ENCODE measurements around the gene MARCO.

DNA sequence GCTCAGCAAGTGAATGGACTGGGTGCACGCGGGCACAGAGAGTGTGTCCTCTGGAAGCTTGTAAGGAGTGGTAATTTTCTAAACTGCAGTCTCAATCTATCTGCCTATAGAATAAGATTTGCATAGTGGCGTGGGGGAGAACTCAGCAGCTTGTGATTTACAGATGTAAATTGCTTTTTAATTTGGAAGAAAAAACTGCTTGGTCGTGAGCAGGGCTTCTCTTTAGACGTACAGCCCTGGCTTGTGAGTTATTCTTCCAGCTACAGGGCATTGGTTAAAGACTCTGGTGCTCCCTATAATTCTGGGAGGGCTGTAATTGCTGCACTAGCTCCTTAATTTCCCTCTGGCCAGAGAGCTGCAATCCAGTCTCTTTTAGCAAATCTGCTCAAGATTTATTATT lies 84.9 kb downstream of the MARCO start:
- TF ChIP-seq, protein P1, sequence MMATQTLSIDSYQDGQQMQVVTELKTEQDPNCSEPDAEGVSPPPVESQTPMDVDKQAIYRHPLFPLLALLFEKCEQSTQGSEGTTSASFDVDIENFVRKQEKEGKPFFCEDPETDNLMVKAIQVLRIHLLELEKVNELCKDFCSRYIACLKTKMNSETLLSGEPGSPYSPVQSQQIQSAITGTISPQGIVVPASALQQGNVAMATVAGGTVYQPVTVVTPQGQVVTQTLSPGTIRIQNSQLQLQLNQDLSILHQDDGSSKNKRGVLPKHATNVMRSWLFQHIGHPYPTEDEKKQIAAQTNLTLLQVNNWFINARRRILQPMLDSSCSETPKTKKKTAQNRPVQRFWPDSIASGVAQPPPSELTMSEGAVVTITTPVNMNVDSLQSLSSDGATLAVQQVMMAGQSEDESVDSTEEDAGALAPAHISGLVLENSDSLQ (IDR thresholded peaks at IDR 0.05) = no peak
- no peak for TF ChIP-seq ELF4 (IDR thresholded peaks at IDR 0.05)
- TF ChIP-seq SP1 (IDR thresholded peaks at IDR 0.05) = no peak
- no peak for TF ChIP-seq ARNT (IDR thresholded peaks at IDR 0.05)
- TF ChIP-seq FOXM1 (IDR thresholded peaks at IDR 0.05; ENCODE audit: borderline replicate concordance) = no peak
- TF ChIP-seq SUZ12 (IDR thresholded peaks at IDR 0.05) = no peak
- no peak for TF ChIP-seq HDGF (IDR thresholded peaks at IDR 0.05; ENCODE audit: borderline replicate concordance)
- TF ChIP-seq TARDBP (IDR thresholded peaks at IDR 0.05) = no peak
- no peak for TF ChIP-seq LEF1 (IDR thresholded peaks at IDR 0.05; ENCODE audit: borderline replicate concordance)
- TF ChIP-seq FOXK2 (IDR thresholded peaks at IDR 0.05) = no peak
- TF ChIP-seq CTBP1 (IDR thresholded peaks at IDR 0.05; ENCODE audit: borderline replicate concordance) = no peak
- no peak for TF ChIP-seq FOXA1 (IDR thresholded peaks at IDR 0.05)
- TF ChIP-seq BHLHE40 (IDR thresholded peaks at IDR 0.05; ENCODE audit: borderline replicate concordance) = no peak

Measured in HEK293T (cell line).